GM23248 (cell line): Measurements from ENCODE around the gene CFAP65.

Experiments
- EZH2 ChIP-seq: fragments of 200-600 bp; sonication (generic); IDR thresholded peaks from 2 replicates; pipeline ENCODE4 v1.6.1; 2018; ENCODE audit warnings: antibody characterized with exemption, mild to moderate bottlenecking; ENCODE audit not compliant: insufficient read depth, poor library complexity, severe bottlenecking
- EZH2phosphoT487 ChIP-seq: fragments of 200-600 bp; sonication (generic); IDR thresholded peaks from 2 replicates; pipeline ENCODE4 v1.6.1; 2018; ENCODE audit warnings: antibody characterized with exemption, moderate library complexity, mild to moderate bottlenecking, low read depth; ENCODE audit not compliant: insufficient read depth

GRCh38 chr2:218983263-218983933 is 57.9 kb downstream of the CFAP65 start:
- TF ChIP-seq EZH2 (peak; percentile 82), EZH2phosphoT487 (0 out of 2 replicates have a peak, but pooled peaks have one; percentile 15)
